ENCODE measurements around the gene GRIK4.

GRCh38 chr11:120558744-120559431, 47.3 kb downstream of the GRIK4 start:
- TF ChIP-seq, protein P1, sequence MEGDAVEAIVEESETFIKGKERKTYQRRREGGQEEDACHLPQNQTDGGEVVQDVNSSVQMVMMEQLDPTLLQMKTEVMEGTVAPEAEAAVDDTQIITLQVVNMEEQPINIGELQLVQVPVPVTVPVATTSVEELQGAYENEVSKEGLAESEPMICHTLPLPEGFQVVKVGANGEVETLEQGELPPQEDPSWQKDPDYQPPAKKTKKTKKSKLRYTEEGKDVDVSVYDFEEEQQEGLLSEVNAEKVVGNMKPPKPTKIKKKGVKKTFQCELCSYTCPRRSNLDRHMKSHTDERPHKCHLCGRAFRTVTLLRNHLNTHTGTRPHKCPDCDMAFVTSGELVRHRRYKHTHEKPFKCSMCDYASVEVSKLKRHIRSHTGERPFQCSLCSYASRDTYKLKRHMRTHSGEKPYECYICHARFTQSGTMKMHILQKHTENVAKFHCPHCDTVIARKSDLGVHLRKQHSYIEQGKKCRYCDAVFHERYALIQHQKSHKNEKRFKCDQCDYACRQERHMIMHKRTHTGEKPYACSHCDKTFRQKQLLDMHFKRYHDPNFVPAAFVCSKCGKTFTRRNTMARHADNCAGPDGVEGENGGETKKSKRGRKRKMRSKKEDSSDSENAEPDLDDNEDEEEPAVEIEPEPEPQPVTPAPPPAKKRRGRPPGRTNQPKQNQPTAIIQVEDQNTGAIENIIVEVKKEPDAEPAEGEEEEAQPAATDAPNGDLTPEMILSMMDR (IDR thresholded peaks at IDR 0.05; ENCODE audit: poor library complexity, severe bottlenecking), result no peak
- TF ChIP-seq POLR2AphosphoS5 (IDR thresholded peaks at IDR 0.05), result no peak
- TF ChIP-seq EP300 (conservative IDR thresholded peaks at IDR 0.05; ENCODE audit: poor library complexity, severe bottlenecking), result no peak
- no peak for TF ChIP-seq EZH2 (IDR thresholded peaks at IDR 0.05; ENCODE audit: borderline replicate concordance, insufficient read depth, low read length, poor library complexity, severe bottlenecking)
- TF ChIP-seq MXI1 (conservative IDR thresholded peaks at IDR 0.05; ENCODE audit: poor library complexity, severe bottlenecking), result no peak
- no peak for TF ChIP-seq TAF1 (IDR thresholded peaks at IDR 0.05; ENCODE audit: low read depth)
- TF ChIP-seq REST (IDR thresholded peaks at IDR 0.05; ENCODE audit: borderline replicate concordance), result no peak
- TF ChIP-seq SMC3 (conservative IDR thresholded peaks at IDR 0.05; ENCODE audit: poor library complexity), result no peak
- TF ChIP-seq RAD21 (conservative IDR thresholded peaks at IDR 0.05), result no peak

Measured in neural cell (in vitro differentiated cells).